HTERT RPE-1 (cell line): ENCODE measurements around the gene CAPZA1.
"Not testable (repeated sequence)": the region's sequence is repeated elsewhere in the genome, so short reads cannot be mapped to it uniquely, and the experiment has no call there.

ENCODE experiments used
- in situ Hi-C: fragments of 300-500 bp; cut with MboI; formaldehyde crosslinking; loops from 4 replicates; pipeline ENCODE4 v1.14.3; 2020; ENCODE audit warnings: low sequenced_read_pairs

CAPZA1 gene

GRCh38 chr1:112619518-112620376, at the start of gene CAPZA1:
CAPZA1 (plus strand) TSS chr1:112619832; CDS start chr1:112619845, 13 bp downstream.
- in situ Hi-C loops: no loop called here

GRCh38 chr1:112575154-112575804, 44.4 kb upstream of the CAPZA1 start:
- in situ Hi-C loops: no loop called here

- in situ Hi-C loops: no loop called here
Measured at GRCh38 chr1:112576240-112576639, 43.4 kb upstream of the CAPZA1 start.

GRCh38 chr1:112579801-112580510, 39.7 kb upstream of the CAPZA1 start:
- in situ Hi-C loops: no loop called here

GRCh38 chr1:112581586-112582192, 37.9 kb upstream of the CAPZA1 start:
- in situ Hi-C loops: no loop called here

- in situ Hi-C loops: no loop called here
Measured at GRCh38 chr1:112583366-112583765, 36.3 kb upstream of the CAPZA1 start.

- in situ Hi-C loops: no loop called here
Measured at GRCh38 chr1:112589766-112590165, 29.9 kb upstream of the CAPZA1 start.

GRCh38 chr1:112594208-112594876, 25.3 kb upstream of the CAPZA1 start:
- in situ Hi-C loops: no loop called here

GRCh38 chr1:112599477-112599876, 20.2 kb upstream of the CAPZA1 start:
- in situ Hi-C loops: no loop called here

GRCh38 chr1:112603012-112603411, 16.6 kb upstream of the CAPZA1 start:
- in situ Hi-C loops: no loop called here

- in situ Hi-C loops: no loop called here
Measured at GRCh38 chr1:112603541-112603940, 16.1 kb upstream of the CAPZA1 start.

GRCh38 chr1:112605633-112606327, 13.9 kb upstream of the CAPZA1 start:
- in situ Hi-C loops: no loop called here

GRCh38 chr1:112614460-112615065, 5.1 kb upstream of the CAPZA1 start:
- in situ Hi-C loops: no loop called here

GRCh38 chr1:112618114-112618720, 1.4 kb upstream of the CAPZA1 start:
- in situ Hi-C loops: no loop called here

- in situ Hi-C loops: no loop called here
Measured at GRCh38 chr1:112618721-112619517, 713 bp upstream of the CAPZA1 start, which contains the start of gene ST7L. ST7L (minus strand) TSS chr1:112619141; CDS start chr1:112619113, 28 bp downstream.

GRCh38 chr1:112620377-112620695, 704 bp downstream of the CAPZA1 start:
- in situ Hi-C loops: no loop called here

GRCh38 chr1:112624493-112624892, 4.9 kb downstream of the CAPZA1 start:
- in situ Hi-C loops: not testable (repeated sequence)

- in situ Hi-C loops: no loop called here
Measured at GRCh38 chr1:112625696-112626095, 6.1 kb downstream of the CAPZA1 start.
